DND-41 (cell line): ENCODE data around the gene RAP2C.

Experiments
- EZH2 ChIP-seq: IDR thresholded peaks from 3 replicates; pipeline ENCODE4 v1.6.1; 2012; ENCODE audit warnings: borderline replicate concordance, low read depth, mild to moderate bottlenecking, moderate library complexity, low read length, inconsistent platforms; ENCODE audit not compliant: severe bottlenecking
- TF ChIP-seq, protein P1 (sequence below): IDR thresholded peaks from 2 replicates; pipeline ENCODE4 v1.5.1; 2012; ENCODE audit warnings: borderline replicate concordance, low read length, moderate library complexity, mild to moderate bottlenecking; ENCODE audit not compliant: poor library complexity, severe bottlenecking; ENCODE audit errors: extremely low read depth

DNA sequence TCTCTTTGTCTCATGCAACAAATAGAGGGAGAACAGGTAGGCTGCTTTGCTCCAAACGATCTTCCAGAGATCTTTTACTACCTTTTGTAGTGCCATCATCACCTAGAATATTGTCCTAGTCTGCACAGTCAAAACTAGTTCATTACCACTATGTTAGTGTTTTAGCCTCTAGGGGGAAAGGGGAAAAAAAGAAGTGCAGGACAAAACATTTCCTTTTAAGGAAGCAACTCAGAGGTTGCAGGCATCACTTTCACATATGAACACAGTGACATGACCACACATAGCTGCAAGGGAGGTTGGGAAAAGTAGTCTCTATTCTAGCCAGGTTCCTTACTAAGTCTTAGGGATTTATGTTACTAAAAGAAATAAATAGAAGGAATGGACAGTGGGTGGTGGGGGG lies 39.3 kb upstream of the RAP2C start:
- TF ChIP-seq, protein P1, sequence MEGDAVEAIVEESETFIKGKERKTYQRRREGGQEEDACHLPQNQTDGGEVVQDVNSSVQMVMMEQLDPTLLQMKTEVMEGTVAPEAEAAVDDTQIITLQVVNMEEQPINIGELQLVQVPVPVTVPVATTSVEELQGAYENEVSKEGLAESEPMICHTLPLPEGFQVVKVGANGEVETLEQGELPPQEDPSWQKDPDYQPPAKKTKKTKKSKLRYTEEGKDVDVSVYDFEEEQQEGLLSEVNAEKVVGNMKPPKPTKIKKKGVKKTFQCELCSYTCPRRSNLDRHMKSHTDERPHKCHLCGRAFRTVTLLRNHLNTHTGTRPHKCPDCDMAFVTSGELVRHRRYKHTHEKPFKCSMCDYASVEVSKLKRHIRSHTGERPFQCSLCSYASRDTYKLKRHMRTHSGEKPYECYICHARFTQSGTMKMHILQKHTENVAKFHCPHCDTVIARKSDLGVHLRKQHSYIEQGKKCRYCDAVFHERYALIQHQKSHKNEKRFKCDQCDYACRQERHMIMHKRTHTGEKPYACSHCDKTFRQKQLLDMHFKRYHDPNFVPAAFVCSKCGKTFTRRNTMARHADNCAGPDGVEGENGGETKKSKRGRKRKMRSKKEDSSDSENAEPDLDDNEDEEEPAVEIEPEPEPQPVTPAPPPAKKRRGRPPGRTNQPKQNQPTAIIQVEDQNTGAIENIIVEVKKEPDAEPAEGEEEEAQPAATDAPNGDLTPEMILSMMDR = no peak
- TF ChIP-seq EZH2 = no peak
